Natural killer cell treated with Interleukin-12 subunit alpha and Interleukin-12 subunit beta and Interleukin-15 and Interleukin-18, amount 100 ng/mL, for 72 hours (primary cell): ENCODE results near the gene RAB36. TPM values are rescaled to one million over a fixed set of nuclear protein-coding genes. Genes with fewer than 3 reads are reported as not detected.
A peak's percentile ranks its signal among the peaks of the same experiment; 100 is the strongest.
"Not testable (repeated sequence)": the region's sequence is repeated elsewhere in the genome, so short reads cannot be mapped to it uniquely, and the experiment has no call there.

Experiments used
- ATAC-seq, 2 donors: fragments of 150-1000 bp; cut with Tn5 transposase in 1 of 2; sonication (Bioruptor Pico), chemical (Tn5 transposase) in 1 of 2; 2 replicates each; pipeline ENCODE4 v1.10.0; 2021
- DNase-seq: peaks from one replicate; pipeline ENCODE4 v3.0.0; 2022; ENCODE audit warnings: low spot score
- H3K27ac Mint-ChIP-seq, 2 donors: 1 replicate in 1 of 2; 2 replicates in 1 of 2; pipeline ENCODE4 v1.8.0; 2022; ENCODE audit warnings: mixed read lengths in 2 of 2, mild to moderate bottlenecking in 1 of 2, moderate library complexity in 1 of 2
- H3K27me3 Mint-ChIP-seq, 2 donors: 1 replicate in 1 of 2; 2 replicates in 1 of 2; pipeline ENCODE4 v1.8.0; 2022; ENCODE audit warnings: mixed read lengths in 2 of 2
- H3K36me3 Mint-ChIP-seq: one replicate; pipeline ENCODE4 v1.8.0; 2022; ENCODE audit warnings: mixed read lengths
- H3K4me1 Mint-ChIP-seq, 2 donors: 1 replicate in 1 of 2; 2 replicates in 1 of 2; pipeline ENCODE4 v1.8.0; 2022; ENCODE audit warnings: low read depth in 2 of 2, mixed read lengths in 2 of 2, mild to moderate bottlenecking in 1 of 2
- H3K4me3 Mint-ChIP-seq: one replicate; pipeline ENCODE4 v1.8.0; 2022; ENCODE audit warnings: mixed read lengths
- H3K9me3 Mint-ChIP-seq: 2 replicates; pipeline ENCODE4 v1.8.0; 2022; ENCODE audit warnings: mixed read lengths
- total RNA-seq, 2 donors: library from RNA; stranded (reverse); gene quantifications; one replicate each; pipeline ENCODE4 v1.2.3, GENCODE V29; 2022

The RAB36 gene
- total RNA-seq, 2 donors from 2014 or later, result 2.1 to 2.7 TPM

DNA sequence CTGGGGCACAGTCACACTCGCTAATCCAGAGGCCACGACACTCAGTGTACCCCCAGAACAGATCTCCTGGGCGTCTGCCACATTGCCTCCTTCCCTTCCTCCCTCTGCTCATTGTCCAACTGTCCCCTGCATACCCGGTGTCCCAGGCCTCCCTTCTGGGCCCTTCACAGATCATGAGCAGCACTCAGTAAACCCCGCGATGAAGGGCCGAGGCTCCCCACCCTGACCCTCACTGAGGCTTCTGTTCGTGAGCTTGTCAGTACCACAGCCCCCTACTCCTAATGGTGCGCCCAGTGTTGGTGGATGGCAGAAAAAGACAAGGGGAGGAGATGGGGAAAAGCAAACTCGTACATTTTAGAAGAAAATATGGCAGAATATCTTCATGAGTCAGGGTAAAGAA, 16.1 kb upstream of the RAB36 start:
- no peak for DNase-seq
- no peaks in the 10 kb centered on the region for H3K27me3 Mint-ChIP-seq
- H3K4me3 Mint-ChIP-seq, result no peak overlapping the region
- peaks cover 0 to 8% of the 10 kb centered on the region in 2 donors for H3K4me1 Mint-ChIP-seq
- H3K9me3 Mint-ChIP-seq, result no peaks in the 10 kb centered on the region
- H3K36me3 Mint-ChIP-seq, result no peaks in the 10 kb centered on the region
- ATAC-seq, result no peak
- peak overlapping the region in 1 of 2 donors; percentile 59 for H3K27ac Mint-ChIP-seq

DNA sequence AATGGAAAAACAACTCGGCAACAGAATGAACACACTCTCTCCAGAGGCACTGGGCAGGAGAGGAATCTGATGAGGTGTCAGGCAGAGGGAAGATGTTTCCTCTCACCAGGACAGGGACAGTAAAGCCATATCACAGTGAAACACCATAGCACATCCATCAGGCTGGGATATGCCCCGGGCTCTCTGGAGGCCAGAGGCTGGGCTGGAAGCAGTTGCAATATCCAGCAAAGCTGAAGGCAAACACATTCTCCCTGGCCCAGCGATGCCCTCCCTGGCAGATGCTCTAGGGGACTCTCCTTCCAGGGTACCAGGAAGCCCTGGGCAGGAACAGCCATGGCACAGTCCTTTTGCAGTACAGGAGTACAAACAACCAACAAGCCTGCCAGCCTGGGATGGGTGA, 14.6 kb upstream of the RAB36 start:
- H3K4me3 Mint-ChIP-seq, result no peak overlapping the region
- no peak for DNase-seq
- H3K36me3 Mint-ChIP-seq, result no peaks in the 10 kb centered on the region
- H3K4me1 Mint-ChIP-seq, result peaks cover 0 to 12% of the 10 kb centered on the region in 2 donors
- H3K27ac Mint-ChIP-seq, result peak overlapping the region; percentile 31 to 59
- ATAC-seq, result no peak
- no peaks in the 10 kb centered on the region for H3K9me3 Mint-ChIP-seq
- H3K27me3 Mint-ChIP-seq, result no peaks in the 10 kb centered on the region

DNA sequence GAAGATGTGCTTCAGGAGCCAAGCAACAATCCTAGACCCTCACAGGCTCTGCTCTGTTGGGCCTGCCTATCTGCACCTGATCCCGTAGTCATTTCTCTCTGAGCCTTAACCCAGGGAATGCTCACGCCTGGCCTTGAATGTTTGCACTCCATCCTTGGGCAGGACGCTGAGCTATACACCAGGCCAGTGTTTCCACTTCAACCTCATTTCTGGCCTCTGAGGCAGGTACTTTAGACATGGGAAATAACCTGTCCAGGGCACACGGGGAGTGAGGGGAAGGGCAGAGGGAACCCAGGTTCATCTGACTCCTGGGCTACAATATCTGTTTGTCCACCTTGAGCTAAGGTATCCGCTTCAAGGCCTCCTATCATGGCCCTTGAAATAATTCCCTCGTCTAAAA, 13.3 kb upstream of the RAB36 start:
- Mint-ChIP-seq H3K27me3 (no peaks in the 10 kb centered on the region), H3K9me3 (no peaks in the 10 kb centered on the region), H3K4me3 (no peak overlapping the region), H3K27ac (peak overlapping the region in 1 of 2 donors; percentile 59), H3K4me1 (peaks cover 11 to 15% of the 10 kb centered on the region in 2 donors), H3K36me3 (no peaks in the 10 kb centered on the region)
- ATAC-seq, result no peak
- no peak for DNase-seq

DNA sequence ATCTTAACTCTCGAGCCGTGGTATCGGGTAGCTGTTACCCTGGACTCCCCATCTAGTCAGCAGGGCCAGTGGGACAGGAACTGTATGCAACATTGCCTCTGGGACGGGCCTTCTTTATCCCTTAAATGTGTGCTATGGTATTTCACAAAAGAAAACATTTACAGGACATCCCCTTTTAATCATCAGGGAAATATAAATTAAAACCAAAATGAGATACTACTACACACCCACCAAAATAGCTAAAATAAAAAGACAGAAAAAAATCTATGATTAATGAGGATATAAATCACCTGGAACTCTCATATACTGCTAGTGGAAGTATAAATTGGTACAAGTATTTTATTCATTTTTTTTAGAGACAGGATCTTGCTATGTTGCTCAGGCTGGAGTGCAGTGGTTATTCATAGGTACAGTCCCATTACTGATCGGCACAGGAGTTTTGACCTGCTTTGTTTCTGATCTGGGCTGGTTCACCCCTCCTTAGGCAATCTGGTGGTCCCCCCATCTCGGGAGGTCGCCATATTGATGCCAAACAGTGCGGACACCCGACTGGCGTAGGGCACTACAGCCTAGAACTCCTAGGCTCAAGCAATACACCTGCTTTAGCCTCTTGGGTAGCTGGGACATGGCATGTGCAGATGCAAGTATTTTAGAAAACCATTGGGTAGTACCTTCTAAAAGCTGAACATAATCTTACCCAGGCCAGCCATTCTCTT, 12.7 kb upstream of the RAB36 start:
- Mint-ChIP-seq H3K4me1 (peaks cover 15 to 17% of the 10 kb centered on the region in 2 donors), H3K36me3 (no peaks in the 10 kb centered on the region), H3K27ac (peak overlapping the region in 1 of 2 donors; percentile 59), H3K27me3 (no peaks in the 10 kb centered on the region), H3K4me3 (no peak overlapping the region), H3K9me3 (no peaks in the 10 kb centered on the region)
- no peak for ATAC-seq
- no peak for DNase-seq

DNA sequence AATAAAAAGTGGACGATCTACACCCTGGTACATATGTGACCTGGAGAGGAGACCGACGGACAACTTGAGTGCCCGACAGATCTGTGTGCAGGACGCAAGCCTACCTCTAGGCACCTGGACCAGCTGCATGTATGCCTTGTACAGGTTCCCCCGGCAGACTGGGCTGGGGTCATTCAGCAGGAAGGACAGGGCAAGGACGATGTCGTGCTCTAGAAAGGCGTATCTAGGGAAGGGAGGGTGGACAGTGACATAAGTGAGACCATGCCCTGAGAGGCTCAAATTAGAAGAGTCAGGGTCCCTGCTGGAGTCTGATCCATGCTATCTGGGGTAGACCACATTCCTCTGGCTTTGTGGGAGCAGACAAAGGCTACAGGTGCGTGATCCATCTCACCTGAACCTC, 11.4 kb upstream of the RAB36 start:
- Mint-ChIP-seq H3K4me1 (peaks cover 21 to 29% of the 10 kb centered on the region in 2 donors), H3K36me3 (no peaks in the 10 kb centered on the region), H3K27me3 (no peaks in the 10 kb centered on the region), H3K4me3 (no peak overlapping the region), H3K27ac (peak overlapping the region in 1 of 2 donors; percentile 64), H3K9me3 (no peaks in the 10 kb centered on the region)
- ATAC-seq (no peak), DNase-seq (no peak)

DNA sequence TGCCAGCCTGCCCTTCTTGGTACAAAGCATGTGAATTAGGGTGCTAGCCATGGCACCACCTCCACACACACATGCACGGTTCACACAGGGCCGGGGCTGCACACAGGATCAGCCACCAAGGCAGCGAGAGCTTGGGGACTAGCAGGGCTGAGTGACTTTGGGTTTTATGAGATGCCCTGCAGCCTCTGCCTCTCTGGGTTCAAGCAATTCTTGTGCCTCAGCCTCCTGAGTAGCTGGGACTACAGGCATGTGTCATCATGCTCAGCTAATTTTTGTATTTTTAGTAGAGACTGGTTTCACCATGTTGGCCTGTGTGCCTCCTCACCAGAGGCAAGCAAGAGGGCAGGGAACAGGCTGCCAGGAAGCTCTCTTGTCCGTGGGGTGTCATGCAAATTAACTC, 8.3 kb upstream of the RAB36 start:
- H3K9me3 Mint-ChIP-seq, H3K27me3 Mint-ChIP-seq, ATAC-seq, H3K36me3 Mint-ChIP-seq, DNase-seq: not testable (repeated sequence)
- H3K27ac Mint-ChIP-seq, result peak overlapping the region in 1 of 2 donors; percentile 97
- peaks cover 35 to 36% of the 10 kb centered on the region in 2 donors for H3K4me1 Mint-ChIP-seq
- peak overlapping the region; percentile 87 for H3K4me3 Mint-ChIP-seq

DNA sequence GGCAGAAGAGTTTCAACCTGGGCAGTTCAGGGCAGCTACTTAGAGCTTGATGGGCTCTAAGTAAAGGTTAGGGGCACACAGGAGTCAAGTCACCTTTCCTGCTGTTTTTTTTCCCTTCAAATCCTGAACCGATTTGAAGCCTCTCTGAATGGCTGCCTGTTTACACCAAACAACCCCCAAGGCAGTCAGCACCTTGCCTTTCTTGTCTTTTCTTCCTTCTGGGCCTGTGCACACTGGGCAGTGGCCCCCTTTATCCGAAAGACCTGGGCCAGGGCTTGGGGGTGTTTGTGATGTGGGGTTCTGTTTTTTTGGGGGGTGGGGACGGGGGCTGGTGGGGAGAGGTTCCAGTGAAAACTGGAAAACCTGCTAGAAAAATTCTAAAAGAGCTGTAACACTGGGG, 7.8 kb upstream of the RAB36 start:
- ATAC-seq, result no peak
- DNase-seq, result no peak
- Mint-ChIP-seq H3K27me3 (no peaks in the 10 kb centered on the region), H3K27ac (peak overlapping the region; percentile 97 to 99), H3K9me3 (no peaks in the 10 kb centered on the region), H3K4me1 (peaks cover 40% of the 10 kb centered on the region in 2 donors), H3K4me3 (peak overlapping the region; percentile 87), H3K36me3 (no peaks in the 10 kb centered on the region)

DNA sequence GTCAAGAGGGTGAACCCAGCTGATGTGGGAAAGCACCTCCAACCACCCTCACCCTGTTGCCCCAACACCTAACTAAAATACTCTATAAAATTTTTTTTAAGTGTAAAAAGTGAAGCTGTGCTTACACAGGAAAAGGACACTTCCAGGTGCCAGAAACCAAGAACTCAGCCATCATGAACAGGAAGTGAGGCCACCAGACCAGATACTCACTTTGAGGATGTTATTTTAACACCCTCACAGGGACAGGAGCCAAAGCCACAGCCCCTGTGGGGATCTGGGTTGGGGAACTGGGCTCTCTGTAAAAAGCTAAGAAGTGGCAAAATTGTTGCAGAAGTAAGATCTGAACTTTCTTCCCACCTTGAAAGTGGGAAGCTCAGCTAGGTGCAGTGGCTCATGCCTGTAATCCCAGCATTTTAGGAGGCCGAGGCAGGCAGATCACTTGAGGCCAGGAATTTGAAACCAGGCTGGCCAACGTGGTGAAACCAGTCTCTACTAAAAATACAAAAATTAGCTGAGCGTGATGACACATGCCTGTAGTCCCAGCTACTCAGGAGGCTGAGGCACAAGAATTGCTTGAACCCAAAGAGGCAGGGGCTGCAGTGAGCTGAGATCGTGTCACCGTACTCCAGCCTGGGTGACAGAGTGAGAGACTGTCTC, 7.2 kb upstream of the RAB36 start:
- H3K4me3 Mint-ChIP-seq, result peak overlapping the region; percentile 87
- no peaks in the 10 kb centered on the region for H3K9me3 Mint-ChIP-seq
- peaks cover 44 to 46% of the 10 kb centered on the region in 2 donors for H3K4me1 Mint-ChIP-seq

DNA sequence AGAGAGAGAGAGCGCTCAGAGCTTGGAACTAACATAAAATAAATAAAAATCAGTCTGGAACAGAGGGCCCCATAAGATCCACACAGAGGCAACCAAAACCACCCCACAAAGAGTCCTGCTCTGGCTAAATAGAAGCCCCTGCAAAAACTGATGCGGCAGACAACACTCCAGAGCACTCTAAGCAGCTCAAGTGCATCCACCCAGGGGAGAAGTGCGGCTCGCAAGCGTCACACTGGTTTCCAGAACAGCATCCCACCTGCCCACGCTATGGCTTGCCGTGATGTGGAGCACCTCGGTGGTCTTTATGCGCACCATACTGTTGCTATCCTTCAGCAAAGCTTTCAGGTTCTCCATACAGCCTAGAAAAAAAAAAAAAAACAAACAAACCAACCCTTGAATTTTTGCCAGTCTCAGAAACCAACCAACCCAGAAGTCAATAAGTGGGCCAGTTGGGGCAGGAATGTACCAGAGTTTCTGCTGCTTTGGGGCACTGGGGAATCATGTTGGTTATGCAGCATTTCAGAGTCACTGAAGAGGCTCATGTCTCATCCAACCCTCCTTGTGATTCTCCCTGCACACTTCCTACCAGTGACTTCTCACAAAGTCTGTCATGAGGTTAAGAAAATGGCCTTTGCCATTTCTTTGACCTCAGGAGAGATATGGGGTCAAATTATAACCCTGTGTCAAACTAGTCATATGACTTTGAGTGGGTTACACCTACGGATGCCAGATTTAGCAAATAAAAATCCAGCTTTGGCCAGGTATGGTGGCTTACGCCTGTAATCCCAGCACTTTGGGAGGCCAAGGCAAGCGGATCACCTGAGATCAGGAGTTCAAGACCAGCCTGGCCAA, 6.5 kb upstream of the RAB36 start:
- Mint-ChIP-seq H3K4me1 (peaks cover 49 to 51% of the 10 kb centered on the region in 2 donors), H3K27ac (peak overlapping the region; percentile 97 to 99), H3K36me3 (no peaks in the 10 kb centered on the region), H3K9me3 (no peaks in the 10 kb centered on the region), H3K4me3 (peak overlapping the region; percentile 87), H3K27me3 (no peaks in the 10 kb centered on the region)
- no peak for ATAC-seq
- no peak for DNase-seq

More for the DNA sequence above, 7.2 kb upstream of the RAB36 start:
- DNase-seq (peak; percentile 87), ATAC-seq (peak; percentile 80 to 83)
- Mint-ChIP-seq H3K36me3 (no peaks in the 10 kb centered on the region), H3K27me3 (no peaks in the 10 kb centered on the region), H3K27ac (peak overlapping the region; percentile 97 to 99)

DNA sequence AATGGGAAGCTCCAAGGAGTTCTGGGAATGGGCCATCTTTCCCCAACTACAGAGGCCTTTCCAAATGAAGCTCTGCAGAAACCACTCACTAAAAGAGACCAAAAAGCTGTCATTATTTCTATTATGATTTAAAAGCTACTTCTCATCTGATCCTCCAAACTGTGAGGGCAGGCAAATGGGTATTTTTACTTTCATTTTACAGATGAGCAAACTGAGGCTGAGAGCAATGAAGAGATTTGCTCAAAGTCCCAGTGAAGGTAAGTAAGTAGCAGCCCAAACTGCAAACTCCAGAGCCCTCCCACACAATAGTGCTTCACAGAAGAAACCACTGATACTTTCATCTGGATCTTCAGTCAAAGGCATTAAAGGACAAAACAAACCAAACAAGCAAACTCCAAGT, 4.9 kb upstream of the RAB36 start:
- H3K4me1 Mint-ChIP-seq, result peaks cover 56% of the 10 kb centered on the region in 2 donors
- ATAC-seq (no peak), DNase-seq (no peak)
- H3K9me3 Mint-ChIP-seq, result no peaks in the 10 kb centered on the region
- H3K36me3 Mint-ChIP-seq, result no peaks in the 10 kb centered on the region
- H3K4me3 Mint-ChIP-seq, result no peak overlapping the region
- no peaks in the 10 kb centered on the region for H3K27me3 Mint-ChIP-seq
- H3K27ac Mint-ChIP-seq, result no peak overlapping the region

DNA sequence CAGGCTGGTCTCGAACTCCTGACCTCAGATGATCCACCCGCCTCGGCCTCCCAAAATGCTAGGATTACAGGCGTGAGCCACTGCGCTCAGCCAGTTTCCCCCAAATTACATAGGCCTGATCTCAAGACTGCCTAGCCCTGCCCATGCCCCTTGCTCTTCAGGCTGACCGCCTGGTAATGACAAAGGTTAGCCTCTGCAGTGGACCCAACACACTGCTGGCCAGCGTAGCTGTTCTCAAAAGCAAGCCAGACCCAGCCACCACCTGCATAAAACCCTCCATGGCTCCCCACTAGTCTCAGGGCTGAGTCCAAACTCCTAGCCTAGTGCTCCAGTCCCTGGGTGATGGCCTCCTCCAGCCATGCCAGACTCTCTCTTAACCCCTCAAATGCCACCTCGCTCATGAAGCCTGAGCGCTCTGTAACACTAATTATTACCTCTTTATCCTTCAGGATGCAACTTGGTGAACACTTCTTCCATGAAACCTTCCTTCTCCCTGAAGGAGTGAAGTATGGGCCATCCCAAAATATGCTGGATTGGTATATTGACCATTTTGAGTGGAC, 2.7 kb upstream of the RAB36 start:
- ATAC-seq (no peak), DNase-seq (no peak)
- H3K9me3 Mint-ChIP-seq, result no peaks in the 10 kb centered on the region
- peaks cover 39 to 58% of the 10 kb centered on the region in 2 donors for H3K4me1 Mint-ChIP-seq
- H3K27me3 Mint-ChIP-seq, result no peaks in the 10 kb centered on the region
- peak overlapping the region; percentile 74 to 82 for H3K27ac Mint-ChIP-seq
- H3K36me3 Mint-ChIP-seq, result no peaks in the 10 kb centered on the region
- peak overlapping the region; percentile 48 for H3K4me3 Mint-ChIP-seq

DNA sequence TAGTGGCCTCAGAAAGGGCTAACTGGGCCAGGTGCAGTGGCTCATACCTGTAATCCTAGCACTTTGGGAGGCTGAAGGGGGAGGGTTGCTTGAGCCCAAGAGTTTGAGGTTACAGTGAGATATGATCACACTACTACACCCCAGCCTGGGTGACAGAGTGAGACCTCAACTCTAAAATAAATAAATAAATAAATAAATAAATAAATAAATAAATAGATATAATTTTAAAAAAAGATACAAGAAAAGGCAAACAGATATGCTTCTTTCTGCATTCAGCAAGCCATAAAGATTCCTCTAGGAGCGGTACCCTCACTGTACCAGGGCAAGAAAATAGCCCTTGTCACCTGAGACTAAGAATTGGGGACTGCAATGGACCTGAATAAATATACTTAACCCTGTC, 2.2 kb upstream of the RAB36 start:
- peak overlapping the region; percentile 48 for H3K4me3 Mint-ChIP-seq
- peak overlapping the region in 1 of 2 donors; percentile 74 for H3K27ac Mint-ChIP-seq
- H3K27me3 Mint-ChIP-seq, result no peaks in the 10 kb centered on the region
- H3K9me3 Mint-ChIP-seq, result no peaks in the 10 kb centered on the region
- ATAC-seq (no peak), DNase-seq (no peak)
- no peaks in the 10 kb centered on the region for H3K36me3 Mint-ChIP-seq
- peaks cover 35 to 55% of the 10 kb centered on the region in 2 donors for H3K4me1 Mint-ChIP-seq

DNA sequence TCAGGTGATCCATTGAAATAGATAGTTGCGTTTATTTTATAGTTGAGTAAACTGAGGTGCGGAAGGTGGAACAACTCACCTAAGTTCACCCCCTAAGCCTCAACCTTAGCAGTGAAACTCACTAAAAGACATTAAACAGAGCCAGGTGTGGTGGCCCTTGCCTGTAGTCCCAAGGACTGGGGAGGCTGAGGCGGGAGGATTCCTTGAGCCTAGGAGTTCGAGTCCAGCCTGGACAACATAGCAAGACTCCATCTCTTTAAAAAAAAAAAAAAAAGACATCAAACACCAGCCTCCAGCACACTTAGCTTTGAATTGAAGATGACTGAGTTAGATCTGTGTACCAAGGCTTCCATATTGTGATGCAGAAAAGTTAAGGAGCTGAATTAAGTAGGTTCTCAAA, 845 bp upstream of the RAB36 start:
- H3K4me1 Mint-ChIP-seq, result peaks cover 25 to 45% of the 10 kb centered on the region in 2 donors
- peak overlapping the region; percentile 75 for H3K4me3 Mint-ChIP-seq
- DNase-seq (no peak), ATAC-seq (no peak)
- H3K27ac Mint-ChIP-seq, result peak overlapping the region; percentile 17 to 66
- no peaks in the 10 kb centered on the region for H3K27me3 Mint-ChIP-seq
- no peaks in the 10 kb centered on the region for H3K9me3 Mint-ChIP-seq
- H3K36me3 Mint-ChIP-seq, result no peaks in the 10 kb centered on the region
